Measurements from ENCODE around the gene CCDC136. TPM values are rescaled to one million over a fixed set of nuclear protein-coding genes. Genes with fewer than 3 reads are reported as not detected.
A peak's percentile ranks its signal among the peaks of the same experiment; 100 is the strongest.

CCDC136 gene
- total RNA-seq, 4 donors from 2014 or later, result 0.35 to 35.5 (median 6.1) TPM

DNA sequence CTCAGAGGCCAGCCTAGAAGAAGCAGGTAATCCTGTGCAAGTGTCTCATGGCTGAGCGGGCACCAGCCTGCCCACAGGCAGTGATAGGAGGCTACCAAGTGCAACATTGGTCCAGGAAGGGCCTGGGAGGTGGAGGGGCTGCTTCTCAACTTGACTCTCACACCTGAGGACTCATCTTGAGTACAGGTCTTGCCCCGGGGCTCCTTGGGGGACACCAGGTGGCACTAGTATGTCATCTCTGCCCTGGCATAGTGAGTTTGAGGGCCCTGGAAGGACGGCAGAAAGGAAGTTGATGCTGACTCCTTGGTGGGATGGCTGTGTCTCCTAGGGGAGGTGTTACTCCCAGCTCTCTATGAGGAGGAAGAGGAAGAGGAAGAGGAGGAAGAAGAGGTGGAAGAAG is 2.3 kb downstream of the CCDC136 start:
- no peaks in the 10 kb centered on the region for H3K36me3 ChIP-seq
- H3K4me1 ChIP-seq, result peaks cover 0 to 22% (median 6%) of the 10 kb centered on the region in 4 donors
- H3K27ac ChIP-seq, result no peak overlapping the region
- no peaks in the 10 kb centered on the region for H3K27me3 ChIP-seq
- H3K4me3 ChIP-seq, result no peak overlapping the region
- DNase-seq, result no peak
- H3K9me3 ChIP-seq, result no peaks in the 10 kb centered on the region
- TF ChIP-seq, protein P1, sequence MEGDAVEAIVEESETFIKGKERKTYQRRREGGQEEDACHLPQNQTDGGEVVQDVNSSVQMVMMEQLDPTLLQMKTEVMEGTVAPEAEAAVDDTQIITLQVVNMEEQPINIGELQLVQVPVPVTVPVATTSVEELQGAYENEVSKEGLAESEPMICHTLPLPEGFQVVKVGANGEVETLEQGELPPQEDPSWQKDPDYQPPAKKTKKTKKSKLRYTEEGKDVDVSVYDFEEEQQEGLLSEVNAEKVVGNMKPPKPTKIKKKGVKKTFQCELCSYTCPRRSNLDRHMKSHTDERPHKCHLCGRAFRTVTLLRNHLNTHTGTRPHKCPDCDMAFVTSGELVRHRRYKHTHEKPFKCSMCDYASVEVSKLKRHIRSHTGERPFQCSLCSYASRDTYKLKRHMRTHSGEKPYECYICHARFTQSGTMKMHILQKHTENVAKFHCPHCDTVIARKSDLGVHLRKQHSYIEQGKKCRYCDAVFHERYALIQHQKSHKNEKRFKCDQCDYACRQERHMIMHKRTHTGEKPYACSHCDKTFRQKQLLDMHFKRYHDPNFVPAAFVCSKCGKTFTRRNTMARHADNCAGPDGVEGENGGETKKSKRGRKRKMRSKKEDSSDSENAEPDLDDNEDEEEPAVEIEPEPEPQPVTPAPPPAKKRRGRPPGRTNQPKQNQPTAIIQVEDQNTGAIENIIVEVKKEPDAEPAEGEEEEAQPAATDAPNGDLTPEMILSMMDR (IDR thresholded peaks at IDR 0.05), result peak in 1 of 6 experiments; percentile 6
- TF ChIP-seq POLR2A (IDR thresholded peaks at IDR 0.05), result no peak

DNA sequence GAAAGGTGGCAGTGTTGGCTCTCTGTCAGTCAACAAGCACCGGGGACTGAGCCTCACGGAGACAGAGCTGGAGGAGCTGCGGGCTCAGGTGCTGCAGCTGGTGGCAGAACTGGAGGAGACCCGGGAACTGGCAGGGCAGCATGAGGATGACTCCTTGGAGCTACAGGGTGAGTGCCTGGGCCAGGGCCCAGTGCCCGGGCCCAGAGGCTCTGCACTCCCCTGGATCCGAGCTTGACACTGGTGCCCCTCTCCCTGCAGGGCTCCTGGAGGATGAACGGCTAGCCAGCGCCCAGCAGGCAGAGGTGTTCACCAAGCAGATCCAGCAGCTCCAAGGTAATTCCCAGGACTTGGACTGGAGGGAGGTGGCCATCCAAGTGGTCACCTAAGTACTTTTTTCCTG is 2.7 kb downstream of the CCDC136 start:
- DNase-seq, result no peak
- Histone ChIP-seq H3K4me3 (no peak overlapping the region), H3K27ac (no peak overlapping the region), H3K9me3 (no peaks in the 10 kb centered on the region), H3K27me3 (no peaks in the 10 kb centered on the region), H3K4me1 (peaks cover 0 to 22% (median 6%) of the 10 kb centered on the region in 4 donors), H3K36me3 (no peaks in the 10 kb centered on the region)
- TF ChIP-seq POLR2A (IDR thresholded peaks at IDR 0.05), result no peak
- TF ChIP-seq, protein P1 (IDR thresholded peaks at IDR 0.05), result no peak

- TF ChIP-seq POLR2A (IDR thresholded peaks at IDR 0.05), result no peak
- TF ChIP-seq, protein P1 (IDR thresholded peaks at IDR 0.05), result no peak
- Histone ChIP-seq H3K4me3 (no peak overlapping the region), H3K4me1 (peaks cover 0 to 22% (median 6%) of the 10 kb centered on the region in 4 donors), H3K27me3 (no peaks in the 10 kb centered on the region), H3K9me3 (no peaks in the 10 kb centered on the region), H3K27ac (no peak overlapping the region), H3K36me3 (no peaks in the 10 kb centered on the region)
- DNase-seq, result no peak
These were observed 3.4 kb downstream of the CCDC136 start for GRCh38 chr7:128795129-128795528.

DNA sequence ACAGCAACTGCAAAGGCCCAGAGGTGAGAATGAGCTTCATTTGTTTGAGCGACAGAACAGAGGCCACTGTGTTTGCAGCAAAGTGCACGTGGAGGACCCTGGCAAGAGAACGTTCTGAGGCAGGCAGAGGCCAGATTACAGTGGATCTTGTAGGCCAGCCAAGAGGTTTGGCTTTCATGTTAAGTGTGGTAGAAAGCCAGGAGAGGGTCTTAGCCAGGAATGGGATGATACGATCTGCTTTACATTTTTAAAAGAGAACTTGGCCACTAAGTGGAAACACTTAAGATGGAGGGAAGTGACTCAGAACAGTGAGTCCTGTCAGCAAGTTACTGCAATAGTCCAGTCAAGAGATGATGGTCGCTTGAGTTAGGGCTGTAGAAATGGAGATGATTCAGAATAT is 4.6 kb downstream of the CCDC136 start:
- Histone ChIP-seq H3K4me1 (peaks cover 0 to 15% (median 6%) of the 10 kb centered on the region in 4 donors), H3K36me3 (no peaks in the 10 kb centered on the region), H3K9me3 (no peaks in the 10 kb centered on the region), H3K4me3 (no peak overlapping the region), H3K27ac (no peak overlapping the region), H3K27me3 (no peaks in the 10 kb centered on the region)
- no peak for DNase-seq
- TF ChIP-seq, protein P1 (IDR thresholded peaks at IDR 0.05), result no peak
- TF ChIP-seq POLR2A (IDR thresholded peaks at IDR 0.05), result no peak

DNA sequence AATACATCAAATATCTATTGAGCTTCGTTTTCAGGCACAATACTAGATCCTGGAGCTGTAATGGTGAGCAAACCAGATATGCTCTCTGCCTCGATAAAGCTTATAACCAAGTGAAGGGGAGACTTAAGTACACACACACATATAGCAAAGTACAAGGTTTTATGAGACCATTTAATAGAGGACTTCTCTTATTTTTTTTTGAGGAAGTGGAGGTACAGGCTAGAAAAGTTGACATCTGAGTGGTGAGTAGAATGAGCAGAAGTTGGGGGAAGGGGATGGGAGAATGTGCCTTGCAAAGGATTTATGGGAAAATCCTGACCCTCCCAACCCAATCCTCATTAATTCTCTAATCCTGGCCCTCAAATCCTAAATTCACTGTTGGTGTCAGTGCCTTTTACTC is 7.7 kb downstream of the CCDC136 start:
- Histone ChIP-seq H3K36me3 (no peaks in the 10 kb centered on the region), H3K27ac (no peak overlapping the region), H3K9me3 (no peaks in the 10 kb centered on the region), H3K27me3 (no peaks in the 10 kb centered on the region), H3K4me3 (no peak overlapping the region), H3K4me1 (no peaks in the 10 kb centered on the region)
- no peak for TF ChIP-seq POLR2A (IDR thresholded peaks at IDR 0.05)
- TF ChIP-seq, protein P1 (IDR thresholded peaks at IDR 0.05), result no peak
- no peak for DNase-seq

GRCh38 chr7:128800567-128800966 is 8.8 kb downstream of the CCDC136 start:
- DNase-seq, result no peak

More at GRCh38 chr7:128800567-128800966, 8.8 kb downstream of the CCDC136 start:
- no peak for TF ChIP-seq POLR2A (IDR thresholded peaks at IDR 0.05)
- TF ChIP-seq, protein P1 (IDR thresholded peaks at IDR 0.05), result no peak
- peaks cover 0 to 4% (median 0%) of the 10 kb centered on the region in 3 donors for H3K36me3 ChIP-seq
- H3K27me3 ChIP-seq, result no peaks in the 10 kb centered on the region
- no peak overlapping the region for H3K4me3 ChIP-seq
- H3K9me3 ChIP-seq, result no peaks in the 10 kb centered on the region
- H3K4me1 ChIP-seq, result no peaks in the 10 kb centered on the region
- no peak overlapping the region for H3K27ac ChIP-seq
